Adrenal gland (tissue), 5 donors: ENCODE results near the gene RFPL4A.
"Not testable (repeated sequence)": the region's sequence is repeated elsewhere in the genome, so short reads cannot be mapped to it uniquely, and the experiment has no call there.

Experiments
- CTCF ChIP-seq, 6 experiments: fragments of 450-650 bp in 4 of 6; fragments of 200-600 bp in 2 of 6; sonication (generic) in 1 of 6; IDR thresholded peaks; 1 replicate in 5 of 6; 2 replicates in 1 of 6; pipeline versions ENCODE4 v1.5.1 to v1.8.0; 2016 to 2021; ENCODE audit warnings: antibody characterized with exemption in 6 of 6, mild to moderate bottlenecking in 2 of 6, moderate library complexity in 1 of 6
- POLR2A ChIP-seq, 2 donors: fragments of 450-650 bp; IDR thresholded peaks; one replicate each; pipeline ENCODE4 v1.6.1; 2017; ENCODE audit warnings: antibody characterized with exemption in 2 of 2, mild to moderate bottlenecking in 2 of 2, moderate library complexity in 1 of 2
- donor health status: DM: no; HTN: no; CAD: no.

GRCh38 chr19:55717879-55718711, 40.8 kb upstream of the RFPL4A start:
- not testable (repeated sequence) for TF ChIP-seq POLR2A, CTCF (IDR thresholded peaks at IDR 0.05)
